HL-60/S4 treated with phorbol 12-myristate 13-acetate at 8.2 ng/mL for 4 days and 3 days (cell line): ENCODE measurements around the gene HSPB6.

Experiments used
- in situ Hi-C: fragments of 300-500 bp; cut with MboI; formaldehyde crosslinking; loops from 2 replicates; pipeline ENCODE4 v1.15.0; 2022; ENCODE audit warnings: low sequenced_read_pairs

Gene HSPB6

DNA sequence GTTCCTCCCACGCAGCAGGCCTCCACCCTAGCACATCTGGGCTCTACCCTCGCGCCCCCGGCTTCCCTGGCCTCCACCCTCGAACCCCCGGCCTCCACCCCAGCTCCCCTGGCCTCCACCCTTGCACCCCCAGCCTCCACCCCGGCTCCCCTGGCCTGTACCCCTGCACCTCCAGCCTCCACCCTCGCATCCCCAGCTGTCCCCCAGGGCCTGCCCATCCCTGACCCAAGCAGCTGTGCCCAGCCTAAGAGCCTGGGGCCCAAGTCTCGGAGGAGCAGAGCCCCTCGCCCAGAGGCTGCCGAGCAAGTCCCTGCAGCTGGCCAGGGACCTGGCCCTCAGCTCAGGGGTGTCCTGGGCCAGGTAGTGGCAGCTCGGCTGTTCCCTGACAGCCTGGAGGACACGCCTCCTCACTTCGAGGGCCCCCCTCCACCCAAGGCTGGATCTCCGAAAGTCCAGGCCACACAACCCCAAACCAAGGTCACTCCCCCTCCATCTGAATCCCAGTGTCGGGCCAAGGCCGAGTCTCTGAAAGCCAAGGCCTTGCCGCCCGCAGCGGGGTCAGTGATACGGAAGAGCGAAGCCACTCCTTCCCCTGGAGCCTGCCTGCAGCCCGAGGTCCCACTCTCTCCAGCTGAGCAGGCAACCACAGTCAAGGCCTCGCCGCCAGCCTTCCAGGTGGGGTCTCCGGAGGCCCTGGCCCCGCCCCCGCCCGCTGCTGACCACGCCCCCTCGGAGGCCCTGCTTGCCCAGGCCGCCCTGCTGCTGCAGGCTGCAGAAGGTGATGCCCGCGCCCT, 10.7 kb upstream of the HSPB6 start:
- in situ Hi-C loops, result no loop called here

GRCh38 chr19:35766571-35767104, 9.8 kb upstream of the HSPB6 start:
- in situ Hi-C loops, result no loop called here

- in situ Hi-C loops, result no loop called here
These were observed 7.8 kb upstream of the HSPB6 start for GRCh38 chr19:35764432-35765315.

DNA sequence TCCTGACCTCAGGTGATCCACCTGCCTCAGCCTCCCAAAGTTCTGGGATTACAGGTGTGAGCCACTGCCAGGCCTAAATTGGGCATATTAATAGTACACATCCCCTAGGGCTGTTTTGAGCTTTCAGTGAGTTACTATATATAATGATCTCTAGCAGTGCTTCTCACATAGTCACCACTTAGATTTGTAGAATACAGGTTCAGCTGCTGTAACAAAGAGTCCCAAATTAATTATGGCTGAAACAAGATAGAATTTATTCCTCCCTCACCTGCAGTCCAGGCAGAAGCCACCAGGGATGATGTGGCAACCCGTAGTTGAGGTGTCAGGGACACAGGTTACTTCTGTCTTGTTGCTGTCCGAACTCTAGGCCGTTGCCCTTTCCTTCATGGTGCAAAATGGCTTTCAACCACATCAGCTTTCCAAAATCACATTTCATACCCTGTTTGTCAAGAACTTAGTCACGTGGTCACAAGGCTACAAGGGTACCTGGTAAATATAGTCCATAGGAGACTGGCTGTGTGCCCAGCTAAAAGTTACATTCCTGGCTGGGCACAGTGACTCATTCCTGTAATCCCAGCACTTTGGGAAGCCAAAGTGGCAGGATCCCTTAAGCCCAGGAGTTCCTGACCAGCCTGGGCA, 4.0 kb upstream of the HSPB6 start:
- in situ Hi-C loops, result no loop called here

- in situ Hi-C loops, result no loop called here
These were observed 2.9 kb upstream of the HSPB6 start for GRCh38 chr19:35759697-35760096.

DNA sequence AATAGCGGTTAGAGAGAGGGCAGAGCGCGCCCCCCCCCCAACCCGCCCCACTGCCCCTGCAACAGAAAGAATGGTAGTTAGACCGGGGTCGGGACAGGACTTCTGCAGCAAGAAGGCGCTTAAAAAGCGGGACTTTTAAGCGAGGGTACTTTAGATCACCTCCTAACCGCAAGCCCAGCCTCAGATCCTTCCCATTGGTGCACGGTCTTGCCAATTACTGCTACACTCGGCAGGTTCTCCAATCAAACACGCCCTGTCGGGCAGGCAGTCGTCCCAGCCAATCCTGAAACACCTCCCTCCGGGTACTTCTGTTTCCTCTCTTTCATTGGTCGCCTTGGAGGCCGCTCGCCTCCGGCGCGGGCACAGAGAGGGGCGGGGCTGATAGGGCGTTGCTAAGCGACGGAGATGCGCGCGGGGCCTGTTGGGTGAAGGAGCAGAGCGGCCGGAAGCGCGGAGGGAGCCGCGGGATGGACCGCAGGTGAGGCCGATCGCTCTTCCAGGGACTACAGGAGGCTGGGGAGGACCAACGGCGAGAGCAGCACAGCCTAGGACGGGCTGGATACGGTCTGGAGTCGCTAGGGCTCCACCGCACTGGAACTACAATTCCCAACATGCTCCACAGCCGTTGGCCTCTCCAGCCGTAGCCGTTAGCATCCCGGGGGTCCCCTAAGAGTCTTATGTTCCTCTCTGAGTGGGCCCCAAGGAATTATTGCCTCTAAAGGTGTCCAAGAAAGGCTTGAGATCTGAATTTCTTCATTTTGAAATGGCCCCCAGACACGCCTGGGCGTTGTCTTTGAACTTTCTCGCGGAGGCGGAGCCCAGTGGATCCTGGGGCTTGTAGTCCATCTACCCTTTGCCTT, 1.1 kb upstream of the HSPB6 start, which contains the start of gene PROSER3:
TSS of gene PROSER3 (plus strand) at position 428 of the 860 bp plus-strand sequence. CDS start at position 468, 40 bp downstream.
- in situ Hi-C loops, result no loop called here

GRCh38 chr19:35757231-35757748, 461 bp upstream of the HSPB6 start:
- in situ Hi-C loops, result no loop called here

- in situ Hi-C loops, result no loop called here
These were observed 1.1 kb downstream of the HSPB6 start for GRCh38 chr19:35755550-35756376.

DNA sequence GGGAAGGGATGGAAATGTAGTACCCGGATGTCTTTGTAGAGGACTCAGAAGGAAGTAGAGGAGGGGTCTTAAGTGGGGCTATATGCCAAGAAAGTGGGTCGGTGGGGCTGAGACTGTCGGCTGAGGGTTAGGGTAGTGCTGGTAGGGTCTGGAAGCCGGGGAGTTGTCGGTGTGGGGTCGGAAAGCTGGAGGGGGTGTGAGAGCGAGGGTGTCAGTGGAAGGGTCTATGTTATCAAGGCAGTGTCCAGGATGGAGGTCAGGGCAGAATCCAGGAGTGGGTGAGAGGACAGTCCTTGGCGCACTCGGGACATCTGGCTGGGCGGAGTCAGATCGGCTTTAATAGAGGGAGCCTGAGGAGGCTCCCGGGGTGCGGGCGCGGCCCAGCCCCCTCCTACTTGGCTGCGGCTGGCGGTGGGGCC, 1.7 kb downstream of the HSPB6 start:
- in situ Hi-C loops, result no loop called here

DNA sequence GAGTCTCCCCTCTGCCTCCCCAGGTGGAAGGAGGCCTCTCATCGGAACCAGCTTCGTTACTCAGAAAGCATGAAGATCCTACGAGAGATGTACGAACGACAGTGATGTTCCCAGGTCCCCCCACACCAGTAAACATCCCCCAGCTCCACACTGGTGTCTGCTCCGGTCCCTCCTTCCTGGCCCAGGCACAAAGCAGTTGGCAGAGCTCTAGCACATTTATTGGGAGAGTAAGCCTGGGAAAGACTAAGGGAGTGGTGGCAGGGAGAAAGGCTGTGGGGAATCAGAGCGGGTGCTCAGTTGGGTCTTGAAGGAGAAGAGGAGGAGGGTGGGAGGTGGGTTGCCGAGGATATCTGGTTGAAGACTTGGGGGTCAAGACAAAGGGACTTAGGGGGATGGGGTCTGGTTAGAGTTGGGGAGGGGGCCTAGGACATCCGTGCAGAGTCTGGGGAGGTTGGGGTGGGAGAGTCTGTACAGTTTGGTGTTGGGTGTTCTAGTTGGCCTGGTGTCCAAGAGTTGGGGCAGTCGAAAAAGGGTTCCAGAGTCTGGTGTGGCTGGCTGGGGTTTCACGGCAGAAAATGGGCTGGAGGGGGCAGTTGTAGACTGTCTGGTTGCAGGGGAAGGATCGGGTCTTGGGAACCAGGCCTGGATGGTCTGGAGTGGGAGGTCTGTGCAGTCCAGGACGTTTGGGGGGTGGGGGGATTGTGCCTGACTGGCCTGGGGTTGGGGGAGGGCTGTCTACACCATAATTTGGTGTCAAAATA, 2.3 kb downstream of the HSPB6 start:
- in situ Hi-C loops, result no loop called here

DNA sequence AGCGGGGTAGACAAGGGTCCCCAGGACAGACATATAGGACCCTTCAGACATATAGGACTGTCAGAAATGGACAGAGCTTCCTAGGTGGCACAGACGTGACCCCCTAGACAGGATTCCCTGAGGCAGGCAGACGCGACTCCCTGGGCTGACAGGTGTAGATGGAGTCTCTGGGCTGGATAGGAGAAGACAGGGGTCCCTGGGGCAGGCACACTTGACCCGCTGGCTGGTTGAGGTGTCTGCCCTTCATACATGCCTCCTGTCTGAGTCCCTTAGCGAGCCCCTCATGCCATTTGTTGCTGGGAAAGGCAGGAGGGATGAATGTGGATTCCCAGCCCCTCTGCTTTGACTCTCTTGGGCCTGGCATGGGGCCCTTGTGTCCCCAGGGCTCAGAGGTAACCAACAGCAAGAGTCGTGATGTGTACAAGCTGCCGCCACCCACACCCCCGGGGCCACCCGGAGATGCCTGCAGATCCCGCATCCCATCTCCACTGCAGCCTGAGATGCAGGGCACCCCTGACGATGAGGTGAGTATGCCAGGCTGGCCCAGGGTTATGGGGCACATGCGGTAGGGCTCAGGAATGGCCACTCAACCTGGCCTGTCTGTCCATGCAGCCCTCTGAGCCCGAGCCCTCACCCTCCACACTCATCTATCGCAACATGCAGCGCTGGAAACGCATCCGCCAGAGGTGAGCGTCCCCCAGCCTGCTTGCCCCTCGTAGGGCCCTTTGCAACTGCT, 3.0 kb downstream of the HSPB6 start:
- in situ Hi-C loops, result no loop called here

DNA sequence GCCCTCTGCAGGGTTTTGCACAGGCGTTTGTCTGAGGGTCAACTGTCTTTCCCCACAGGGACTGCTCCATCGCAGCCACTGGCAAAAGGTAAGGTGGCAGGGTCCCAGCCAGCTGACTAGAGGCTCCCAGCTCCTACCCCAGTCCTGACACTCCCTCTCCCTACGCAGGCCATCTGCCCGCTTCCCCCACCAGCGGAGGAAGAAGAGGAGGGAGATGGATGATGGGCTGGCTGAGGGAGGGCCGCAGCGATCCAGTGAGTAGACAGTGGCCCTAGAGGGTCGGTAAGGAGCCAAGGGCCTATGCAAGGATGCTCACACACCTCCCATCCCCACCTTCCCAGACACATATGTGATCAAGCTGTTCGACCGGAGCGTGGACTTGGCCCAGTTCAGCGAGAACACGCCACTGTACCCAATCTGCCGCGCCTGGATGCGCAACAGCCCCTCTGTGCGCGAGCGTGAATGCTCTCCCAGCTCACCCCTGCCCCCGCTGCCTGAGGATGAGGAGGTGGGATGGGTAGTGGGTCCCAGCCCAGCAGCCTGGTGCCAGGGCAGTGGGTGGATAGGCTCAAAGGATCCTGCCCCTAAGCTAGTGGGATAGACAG, 4.0 kb downstream of the HSPB6 start:
- in situ Hi-C loops, result no loop called here

DNA sequence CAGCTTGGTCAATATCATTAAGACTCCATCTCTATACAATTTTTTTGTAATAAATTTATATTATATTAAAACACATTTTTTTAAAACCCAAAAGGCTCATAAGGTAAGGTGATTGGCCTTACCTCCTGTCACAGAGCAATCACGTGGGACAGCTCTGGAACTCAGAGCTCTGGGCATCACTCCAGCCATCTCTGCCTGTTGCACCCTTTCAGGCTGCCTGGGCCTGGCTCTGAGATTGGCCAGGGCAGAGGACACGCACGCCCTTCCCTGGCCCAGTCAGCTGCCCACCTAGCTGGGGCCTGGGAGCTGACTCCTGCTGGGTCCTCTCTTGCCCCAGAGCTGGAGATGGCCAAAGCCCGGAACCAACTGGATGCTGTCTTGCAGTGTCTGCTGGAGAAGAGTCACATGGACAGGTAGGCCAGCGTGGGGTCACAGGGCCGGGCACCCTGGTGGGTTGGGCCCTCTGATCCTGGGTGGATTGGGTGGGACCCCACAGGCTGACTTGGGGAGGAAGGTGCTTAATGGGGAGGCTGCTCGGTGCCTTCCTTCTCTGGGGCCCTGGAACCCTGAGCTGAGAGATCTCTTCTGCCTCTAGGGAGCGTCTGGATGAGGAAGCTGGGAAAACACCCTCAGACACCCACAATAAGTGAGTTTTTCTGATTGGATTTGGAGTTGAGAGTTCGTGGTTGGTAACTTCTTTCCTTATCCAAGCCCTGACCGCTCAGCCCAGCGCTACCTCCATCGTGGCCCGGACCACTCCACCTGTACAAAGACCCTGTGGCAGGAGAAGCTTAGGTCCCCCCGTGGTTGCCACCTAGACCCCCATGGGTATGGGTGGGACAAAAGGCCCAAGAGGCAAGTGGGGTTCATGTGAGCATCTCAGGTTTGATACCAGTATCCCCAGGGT, 4.7 kb downstream of the HSPB6 start:
- in situ Hi-C loops, result no loop called here

DNA sequence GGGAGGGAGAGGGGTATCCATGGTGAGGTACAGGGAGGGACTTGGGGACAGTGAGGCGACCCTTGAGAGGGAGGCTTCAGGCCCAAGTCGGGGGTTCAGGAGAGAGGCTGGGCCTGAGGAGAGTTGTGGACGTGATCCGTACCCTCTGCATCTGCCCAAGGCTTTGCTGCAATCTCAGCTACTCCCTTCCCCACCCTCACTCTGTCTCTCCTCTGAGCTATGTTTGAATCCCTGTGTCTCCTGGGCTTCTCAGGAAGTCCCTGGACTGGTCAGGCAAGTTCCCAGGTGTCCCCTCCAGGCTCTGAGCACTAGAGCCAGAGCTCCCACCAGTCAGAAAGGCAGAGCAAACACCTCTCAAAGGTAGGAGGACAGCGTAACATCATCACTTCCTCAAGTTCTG, 6.7 kb downstream of the HSPB6 start:
- in situ Hi-C loops, result no loop called here

DNA sequence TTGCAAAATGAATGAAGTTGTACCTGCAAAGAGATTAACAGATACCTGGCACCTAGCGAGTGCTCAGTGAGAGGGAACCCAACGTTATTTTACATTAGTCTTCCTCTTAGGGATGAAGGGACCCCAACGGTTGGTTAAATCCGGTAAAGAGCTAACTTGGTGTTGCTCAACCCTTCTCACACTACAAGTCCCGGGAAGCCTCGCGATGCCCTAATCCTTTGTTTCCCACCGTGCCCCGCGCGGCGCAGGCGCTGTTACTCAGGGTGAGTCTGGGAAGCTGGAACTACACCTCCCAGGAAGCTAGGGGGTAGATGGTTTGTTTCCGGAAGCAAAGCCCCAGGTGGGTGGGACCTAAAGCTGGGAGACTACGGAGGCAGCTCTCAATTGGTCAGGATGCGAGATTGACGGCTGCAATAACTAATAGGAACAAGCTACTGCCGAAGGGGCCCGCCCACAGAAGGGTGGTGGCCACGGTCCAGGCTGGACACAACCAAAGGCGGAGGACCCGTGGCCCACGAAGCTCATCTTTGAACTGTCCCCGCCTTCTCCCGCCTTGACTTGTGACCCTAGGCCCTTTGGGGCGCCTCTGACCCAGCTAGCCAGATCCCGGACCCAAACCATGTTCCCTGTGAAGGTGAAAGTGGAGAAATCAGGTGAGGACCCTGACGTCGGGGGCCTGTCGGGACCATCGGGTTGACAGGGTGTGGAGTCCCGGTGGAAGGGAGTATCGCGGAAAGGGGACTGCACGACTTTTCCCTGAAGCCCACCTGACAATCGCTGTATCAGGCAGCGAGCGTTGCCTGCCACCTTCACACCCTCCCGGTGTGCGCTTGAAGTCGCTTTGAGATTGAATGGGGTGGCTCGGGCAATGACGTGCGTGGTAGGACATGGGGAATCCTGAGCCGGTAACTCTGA, 8.5 kb downstream of the HSPB6 start, which contains the start of gene LIN37:
TSS of gene LIN37 (plus strand) at position 471 of the 915 bp plus-strand sequence. CDS start at position 620, 149 bp downstream.
- in situ Hi-C loops, result no loop called here
